Stimulated activated CD4-positive, alpha-beta T cell treated with anti-CD3 and anti-CD28 coated beads, Interleukin-2, amount 100 ng/mL, for 24 hours (primary cell): ENCODE data around the gene CXCR4.

Experiments
- DNase-seq, 2 donors: peaks; one replicate each; pipeline ENCODE4 v3.0.0-alpha.2; 2020

Gene CXCR4

GRCh38 chr2:136069773-136070172, 48.2 kb downstream of the CXCR4 start:
- no peak for DNase-seq

GRCh38 chr2:136068581-136069227, 49.2 kb downstream of the CXCR4 start:
- no peak for DNase-seq

DNA sequence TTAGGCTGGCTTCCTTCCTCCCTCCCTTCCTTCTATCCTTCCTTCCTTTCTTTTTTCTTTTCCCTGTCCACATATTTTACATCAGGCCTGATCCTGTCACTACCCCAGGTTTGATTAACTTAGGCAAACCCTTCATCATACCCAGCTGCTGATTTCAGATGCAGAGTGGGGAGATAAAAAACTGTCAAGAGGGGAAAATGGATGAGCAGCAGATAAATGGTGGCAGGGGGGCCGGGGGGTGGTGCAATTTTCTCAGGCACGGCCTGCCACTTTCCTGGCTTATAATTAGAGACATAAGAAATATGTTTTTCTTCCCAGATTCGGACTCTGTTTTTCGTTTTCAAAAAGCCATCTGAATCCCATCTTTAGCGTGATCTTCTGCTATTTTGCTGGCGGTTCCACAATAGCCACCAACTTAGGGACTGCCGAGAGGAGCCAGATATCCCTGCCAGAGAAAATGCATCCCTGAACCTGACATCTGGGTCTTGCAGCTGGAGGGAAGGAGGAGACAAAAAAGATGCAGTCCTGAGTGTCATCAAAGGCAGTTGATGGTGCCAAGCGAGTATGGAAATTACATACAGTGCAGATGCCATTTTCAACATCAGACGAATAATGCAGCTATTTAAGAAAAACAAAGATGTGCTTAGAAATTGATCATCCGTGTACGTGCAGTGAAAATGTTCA, 49.9 kb downstream of the CXCR4 start:
- no peak for DNase-seq

DNA sequence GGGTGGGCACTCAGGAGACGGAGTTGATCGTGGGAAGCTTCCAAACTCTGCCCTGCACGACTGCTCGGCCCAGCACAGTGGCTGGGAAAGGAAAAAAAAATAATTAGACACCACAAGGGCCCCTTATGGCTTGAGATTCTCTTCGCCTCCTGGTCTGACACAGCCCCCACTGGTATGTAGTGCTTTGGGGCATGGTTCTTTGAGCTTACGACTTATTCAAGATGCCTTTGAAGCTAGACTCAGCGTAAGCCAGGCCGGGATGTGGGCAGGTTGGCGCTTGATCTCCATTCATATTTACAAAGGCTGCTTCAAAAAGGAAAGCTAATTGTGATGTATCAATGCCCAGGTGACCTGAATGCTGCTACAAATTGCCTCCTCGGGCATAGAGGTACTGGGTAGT, 50.5 kb downstream of the CXCR4 start:
- DNase-seq, result no peak

DNA sequence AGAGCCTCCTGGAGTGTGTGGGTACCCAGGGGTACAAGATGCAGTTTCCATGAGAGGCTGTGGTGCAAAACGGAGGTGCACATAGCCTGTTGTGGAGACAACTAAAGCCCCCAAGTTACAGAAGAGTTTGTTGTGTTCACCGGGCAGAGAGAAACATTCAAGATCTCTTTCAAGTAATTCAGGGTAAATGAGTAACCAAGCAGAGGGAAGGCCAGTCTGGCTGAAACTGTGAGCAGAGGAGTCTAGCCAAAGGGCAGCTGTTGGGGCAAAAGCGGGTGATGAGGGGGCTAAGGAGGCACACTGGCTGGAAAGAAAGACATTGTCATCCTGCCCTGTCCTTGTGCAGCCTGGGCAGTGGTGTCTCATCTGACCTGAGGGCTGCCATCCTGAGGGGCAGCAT, 52.0 kb downstream of the CXCR4 start:
- DNase-seq, result no peak

DNA sequence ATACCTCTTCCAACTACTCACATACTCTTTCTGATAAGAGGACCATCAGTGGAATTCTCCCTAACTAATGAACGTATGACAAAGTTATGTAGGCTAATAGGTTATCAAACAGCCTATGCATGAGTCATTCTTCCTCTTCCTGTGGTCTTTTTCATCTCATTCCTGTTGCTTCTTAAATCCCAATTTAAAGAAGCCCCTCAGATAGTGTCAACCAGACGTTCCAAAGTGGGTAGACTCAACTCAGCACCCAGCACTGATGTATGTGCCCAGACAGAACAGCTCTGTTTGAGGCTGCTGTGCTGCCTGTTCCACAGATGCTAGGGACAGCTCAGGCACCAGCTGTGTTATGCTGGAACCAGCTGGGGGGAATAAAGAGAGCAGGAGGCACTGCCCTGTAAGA, 52.6 kb downstream of the CXCR4 start:
- DNase-seq, result no peak
